Limb (tissue), 2 donors: ENCODE data around the gene TMIGD1.

Experiments
- DNase-seq, 2 donors: peaks; one replicate each; pipeline ENCODE4 v3.0.0-alpha.2; 2016; ENCODE audit errors: extremely low spot score in 2 of 2

Gene TMIGD1

GRCh38 chr17:30290696-30291542, 42.9 kb downstream of the TMIGD1 start:
- peak; percentile 10 to 55 for DNase-seq

- DNase-seq, result no peak
These were observed 43.8 kb downstream of the TMIGD1 start for GRCh38 chr17:30290077-30290476.

GRCh38 chr17:30279156-30279555, 54.7 kb downstream of the TMIGD1 start:
- DNase-seq, result no peak

- peak; percentile 26 to 42 for DNase-seq
These were observed 55.8 kb downstream of the TMIGD1 start for GRCh38 chr17:30278032-30278431.

- no peak for DNase-seq
These were observed 57.9 kb downstream of the TMIGD1 start for GRCh38 chr17:30275911-30276310.

- DNase-seq, result no peak
These were observed 59.0 kb downstream of the TMIGD1 start for GRCh38 chr17:30274887-30275286.

- no peak for DNase-seq
These were observed 60.5 kb downstream of the TMIGD1 start for GRCh38 chr17:30273373-30273772.

- no peak for DNase-seq
These were observed 62.8 kb downstream of the TMIGD1 start for GRCh38 chr17:30271102-30271501.

- no peak for DNase-seq
These were observed 66.2 kb downstream of the TMIGD1 start for GRCh38 chr17:30267625-30268024.
